ENCODE measurements around the gene SH2D2A.

Gene SH2D2A

DNA sequence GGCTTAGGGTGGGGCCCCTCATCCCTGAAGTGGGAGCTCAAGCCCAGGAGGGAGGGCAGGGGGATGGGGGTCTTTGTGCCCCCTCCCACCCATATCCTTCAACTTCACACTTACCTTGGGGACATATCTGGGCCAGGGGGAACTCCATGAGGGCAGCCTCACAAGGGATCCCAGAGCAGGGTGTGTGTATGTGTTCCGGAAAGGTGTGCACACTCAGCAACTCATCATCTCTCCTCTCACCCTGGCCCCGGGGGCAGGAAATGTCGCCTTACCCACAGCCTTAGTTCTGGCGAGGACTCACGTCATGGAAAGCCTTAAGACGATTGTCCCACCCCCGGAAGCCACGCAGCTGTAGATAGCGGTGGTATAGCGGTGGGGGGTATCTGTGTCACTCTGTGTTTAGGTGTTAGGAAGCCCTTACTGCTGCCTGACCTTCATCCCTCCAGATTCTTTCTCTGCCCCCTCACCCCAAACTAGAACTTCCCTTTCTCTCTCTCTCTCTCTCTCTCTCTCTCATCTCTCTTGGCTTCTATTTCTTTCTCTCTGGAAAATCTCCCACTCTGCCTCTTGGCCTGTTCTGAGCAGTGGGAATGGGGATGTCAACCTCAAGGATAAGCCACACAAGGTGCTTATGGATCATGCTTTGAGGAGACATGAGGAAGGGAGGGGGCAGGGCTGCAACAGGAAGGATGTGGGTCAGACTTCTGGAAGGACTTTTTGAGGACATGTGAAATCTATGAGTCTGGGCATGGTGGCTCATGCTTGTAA is at the start of gene SH2D2A:
TSS of gene SH2D2A (minus strand) at position 288 of the 768 bp plus-strand sequence. CDS start at position 148, 140 bp downstream.
- peak; percentile 86 to 89 for DNase-seq (ENCODE audit: low read depth in 1 of 2, low spot score in 1 of 2)

- no peak for DNase-seq (ENCODE audit: low read depth in 1 of 2, low spot score in 1 of 2)
Measured at GRCh38 chr1:156865865-156866248, 49.2 kb upstream of the SH2D2A start.

- no peak for DNase-seq (ENCODE audit: low read depth in 1 of 2, low spot score in 1 of 2)
Measured at GRCh38 chr1:156865258-156865657, 48.6 kb upstream of the SH2D2A start.

GRCh38 chr1:156864796-156865195 is 48.1 kb upstream of the SH2D2A start:
- no peak for DNase-seq (ENCODE audit: low read depth in 1 of 2, low spot score in 1 of 2)

DNA sequence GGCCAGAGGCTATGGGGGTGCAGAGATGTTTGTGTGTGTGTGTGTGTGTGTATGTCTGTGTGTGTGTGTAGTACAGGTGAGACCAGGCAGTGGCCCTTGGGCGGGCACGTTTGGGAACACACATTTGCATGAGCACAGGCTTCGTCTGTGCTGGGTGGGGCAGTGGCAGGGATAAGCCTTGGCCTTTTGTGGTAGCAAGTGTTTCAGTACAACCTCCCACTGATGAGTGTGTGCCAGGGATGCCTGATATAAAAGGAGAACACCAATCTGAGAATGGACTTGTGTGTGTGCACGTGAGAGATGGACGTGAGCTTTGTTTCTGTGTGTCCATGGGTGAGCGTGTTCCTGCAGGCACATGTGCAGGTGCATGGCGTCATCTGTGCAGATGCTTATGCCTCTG is 47.0 kb upstream of the SH2D2A start:
- no peak for DNase-seq (ENCODE audit: low read depth in 1 of 2, low spot score in 1 of 2)

DNA sequence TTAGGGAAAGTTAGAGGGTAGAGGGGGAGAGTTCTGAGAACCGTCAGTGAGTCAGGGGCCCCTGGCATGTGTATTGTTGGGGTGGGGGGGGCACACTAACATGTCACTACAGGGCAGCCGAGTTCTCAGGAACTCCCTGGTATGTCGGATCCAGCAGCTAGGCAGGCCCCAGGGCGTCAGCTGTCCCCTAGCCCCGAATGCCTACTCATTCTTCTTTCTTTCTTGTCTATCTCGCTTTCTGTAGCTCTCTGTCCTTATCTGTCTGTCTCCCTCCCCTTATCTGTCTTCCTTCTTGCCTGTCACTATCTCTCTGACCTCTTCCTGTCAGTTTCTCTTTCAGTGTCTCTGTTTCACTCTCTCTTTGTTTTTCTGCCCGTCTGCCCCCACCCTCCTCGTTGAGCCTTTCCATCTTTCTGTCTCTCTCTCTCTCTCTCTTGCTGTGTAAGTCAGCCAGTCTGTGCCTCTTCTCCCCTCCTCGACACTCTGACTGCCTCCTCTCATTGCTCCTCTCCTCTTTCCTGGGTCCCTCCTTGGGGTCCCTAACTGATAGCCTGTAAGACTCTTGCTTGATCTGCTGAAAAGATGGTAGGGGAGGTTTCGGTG is 46.5 kb upstream of the SH2D2A start:
- DNase-seq (ENCODE audit: low read depth in 1 of 2, low spot score in 1 of 2) = no peak

- no peak for DNase-seq (ENCODE audit: low read depth in 1 of 2, low spot score in 1 of 2)
Measured at GRCh38 chr1:156862584-156862983, 45.9 kb upstream of the SH2D2A start.

DNA sequence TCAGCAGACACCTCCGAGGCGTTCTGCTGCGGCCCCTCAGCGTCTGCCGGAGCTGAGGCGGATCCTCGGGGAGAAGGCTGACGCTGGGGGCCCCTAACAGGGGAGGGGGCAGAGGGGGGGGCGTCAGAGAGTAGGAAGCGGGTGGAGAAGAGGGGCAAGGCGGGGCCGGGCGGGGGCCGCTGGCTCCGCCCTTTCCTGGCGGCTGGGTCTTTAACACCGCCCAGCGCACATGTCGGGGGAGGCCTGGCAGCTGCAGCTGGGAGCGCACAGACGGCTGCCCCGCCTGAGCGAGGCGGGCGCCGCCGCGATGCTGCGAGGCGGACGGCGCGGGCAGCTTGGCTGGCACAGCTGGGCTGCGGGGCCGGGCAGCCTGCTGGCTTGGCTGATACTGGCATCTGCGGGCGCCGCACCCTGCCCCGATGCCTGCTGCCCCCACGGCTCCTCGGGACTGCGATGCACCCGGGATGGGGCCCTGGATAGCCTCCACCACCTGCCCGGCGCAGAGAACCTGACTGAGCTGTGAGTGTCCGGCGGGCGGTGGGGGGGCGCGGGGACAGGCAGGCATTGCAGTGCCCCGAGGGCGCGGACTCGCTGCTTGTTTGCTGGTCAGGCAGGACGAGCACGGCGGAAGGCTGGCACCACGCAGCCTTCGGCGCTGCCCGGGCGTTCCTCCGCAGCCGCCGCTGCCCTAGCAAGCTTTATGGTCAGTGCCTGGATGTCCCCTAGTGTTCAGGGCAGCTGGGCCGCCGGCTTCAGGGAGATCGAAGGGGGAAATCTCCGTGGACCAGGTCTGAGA is 44.2 kb upstream of the SH2D2A start, which contains the start of gene NTRK1:
TSS of gene NTRK1 (plus strand) at position 238 of the 796 bp plus-strand sequence. CDS start at position 308, 70 bp downstream.
- peak; percentile 14 to 27 for DNase-seq (ENCODE audit: low read depth in 1 of 2, low spot score in 1 of 2)

DNA sequence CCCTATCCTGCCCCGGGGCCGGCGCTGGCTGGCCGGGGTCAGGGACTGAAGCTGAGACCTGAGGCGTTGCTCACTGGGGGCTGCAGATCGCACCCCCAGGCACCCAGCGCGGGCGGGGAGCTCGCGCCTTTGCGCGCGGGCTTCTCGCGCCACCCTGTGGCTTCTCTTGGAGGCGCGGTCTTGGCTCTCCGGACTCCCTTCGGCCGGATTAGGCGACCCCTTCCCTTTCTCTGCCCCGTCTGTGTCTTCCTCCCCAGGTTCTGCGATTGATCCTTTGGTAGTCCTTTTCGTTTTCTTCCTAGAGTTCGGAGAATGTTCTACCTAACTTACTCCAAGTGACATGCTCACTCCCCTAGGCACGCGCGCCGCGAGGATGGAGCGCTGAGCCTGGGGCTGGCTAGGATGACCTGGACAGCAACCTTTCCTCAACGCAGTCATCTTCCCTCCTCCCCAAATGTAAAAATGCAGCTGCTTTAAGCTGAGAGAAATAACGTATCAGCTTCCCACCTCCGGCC is 43.5 kb upstream of the SH2D2A start:
- peak; percentile 29 to 43 for DNase-seq (ENCODE audit: low read depth in 1 of 2, low spot score in 1 of 2)

DNA sequence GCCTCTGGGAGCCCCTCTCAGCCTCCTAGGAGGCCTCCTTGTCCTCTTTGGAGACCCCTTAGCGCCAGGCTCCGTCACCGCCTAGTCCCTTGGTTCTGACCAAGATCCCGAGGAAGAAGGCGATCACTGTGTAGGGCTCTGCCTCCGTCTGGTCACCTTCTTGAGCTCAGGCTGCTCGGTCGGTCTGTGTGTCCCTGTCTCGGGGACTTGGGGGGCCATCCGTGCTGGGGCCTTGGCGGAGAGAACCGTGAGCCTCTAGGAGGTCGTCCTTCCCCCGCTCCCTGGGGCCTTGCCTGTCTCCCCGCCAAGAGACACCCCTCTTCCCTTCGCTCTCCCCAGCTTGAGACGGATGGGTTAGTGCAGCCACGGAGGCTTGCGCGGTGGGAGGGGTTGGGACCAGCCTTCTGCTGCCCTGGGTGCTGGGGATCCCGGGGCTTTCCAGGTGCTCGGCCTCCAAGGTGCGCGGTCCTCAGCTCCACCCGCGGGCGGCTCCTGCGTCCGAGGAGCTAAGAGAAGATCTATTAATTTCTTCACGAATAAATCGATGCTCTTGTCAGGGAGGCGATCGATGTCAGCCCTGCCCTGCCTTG is 43.0 kb upstream of the SH2D2A start:
- DNase-seq (ENCODE audit: low read depth in 1 of 2, low spot score in 1 of 2) = no peak

GRCh38 chr1:156858959-156859522 is 42.4 kb upstream of the SH2D2A start, which contains the start of gene INSRR:
Gene INSRR (minus strand): TSS chr1:156859117. CDS start chr1:156858621, 496 bp downstream.
- no peak for DNase-seq (ENCODE audit: low read depth in 1 of 2, low spot score in 1 of 2)

- DNase-seq (ENCODE audit: low read depth in 1 of 2, low spot score in 1 of 2) = no peak
Measured at GRCh38 chr1:156858555-156858956, 41.9 kb upstream of the SH2D2A start.

- DNase-seq (ENCODE audit: low read depth in 1 of 2, low spot score in 1 of 2) = no peak
Measured at GRCh38 chr1:156857532-156857931, 40.9 kb upstream of the SH2D2A start.

DNA sequence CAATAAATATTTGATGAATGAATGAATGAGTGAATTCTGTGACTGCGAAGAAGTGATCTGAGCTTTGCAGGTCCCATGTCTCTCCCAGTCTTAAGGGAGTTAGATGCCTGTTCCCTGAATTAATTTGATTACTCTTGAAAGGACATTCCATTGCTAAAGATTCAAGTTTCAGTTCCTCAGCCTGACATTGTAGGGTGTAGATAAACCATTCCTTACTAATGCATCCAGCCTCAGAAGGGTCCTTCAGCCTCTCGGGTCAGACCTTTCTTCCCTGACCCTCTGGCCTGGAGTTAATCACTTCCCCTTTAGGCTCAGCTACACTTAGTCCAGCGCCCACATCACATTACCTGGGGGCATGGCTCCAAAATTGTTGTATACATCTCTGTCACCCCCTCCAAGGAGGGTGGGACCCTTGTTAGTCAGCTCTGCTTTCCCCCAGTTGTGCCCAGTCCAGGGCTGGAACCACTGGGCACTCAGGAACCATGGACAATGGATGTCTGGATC is 39.7 kb upstream of the SH2D2A start:
- no peak for DNase-seq (ENCODE audit: low read depth in 1 of 2, low spot score in 1 of 2)

DNA sequence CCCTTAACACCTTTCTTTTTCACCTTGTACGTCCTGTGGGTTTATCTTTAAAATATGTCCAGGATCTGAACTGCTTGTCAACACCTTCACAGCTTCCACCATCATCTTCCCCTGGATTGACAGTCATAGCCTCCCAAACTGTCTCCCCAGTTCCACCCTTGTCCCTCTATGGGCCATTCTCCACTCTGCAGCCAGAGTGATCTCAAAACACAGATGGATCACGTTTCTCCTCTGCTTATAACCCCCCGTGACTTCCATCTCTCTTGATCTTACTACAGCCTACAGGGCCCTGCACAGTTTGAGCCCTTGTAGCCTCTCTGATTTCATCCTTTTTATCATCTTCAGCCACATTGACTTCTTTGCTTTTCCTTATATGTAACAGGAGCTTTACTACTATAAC is 38.0 kb upstream of the SH2D2A start:
- DNase-seq (ENCODE audit: low read depth in 1 of 2, low spot score in 1 of 2) = no peak

DNA sequence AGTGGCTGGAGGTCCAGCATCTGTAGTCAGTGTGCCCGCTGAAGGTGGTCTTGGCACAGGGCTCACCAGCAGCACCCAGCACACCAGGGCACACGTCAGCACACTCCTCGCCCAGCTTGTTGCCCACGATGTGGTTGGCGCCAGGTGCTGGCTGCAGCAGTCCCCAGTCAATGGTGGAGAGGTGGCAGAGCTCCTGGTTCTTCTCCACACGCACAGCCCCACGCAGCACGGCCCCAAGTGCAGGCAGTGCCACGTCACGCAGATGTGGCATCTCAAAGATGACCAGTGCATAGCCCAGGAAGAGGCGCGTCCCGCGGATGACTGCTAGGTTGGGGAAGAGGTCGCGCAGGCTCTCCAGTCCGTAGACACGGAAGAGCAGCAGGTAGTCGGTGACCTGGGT is 37.1 kb upstream of the SH2D2A start:
- no peak for DNase-seq (ENCODE audit: low read depth in 1 of 2, low spot score in 1 of 2)

DNA sequence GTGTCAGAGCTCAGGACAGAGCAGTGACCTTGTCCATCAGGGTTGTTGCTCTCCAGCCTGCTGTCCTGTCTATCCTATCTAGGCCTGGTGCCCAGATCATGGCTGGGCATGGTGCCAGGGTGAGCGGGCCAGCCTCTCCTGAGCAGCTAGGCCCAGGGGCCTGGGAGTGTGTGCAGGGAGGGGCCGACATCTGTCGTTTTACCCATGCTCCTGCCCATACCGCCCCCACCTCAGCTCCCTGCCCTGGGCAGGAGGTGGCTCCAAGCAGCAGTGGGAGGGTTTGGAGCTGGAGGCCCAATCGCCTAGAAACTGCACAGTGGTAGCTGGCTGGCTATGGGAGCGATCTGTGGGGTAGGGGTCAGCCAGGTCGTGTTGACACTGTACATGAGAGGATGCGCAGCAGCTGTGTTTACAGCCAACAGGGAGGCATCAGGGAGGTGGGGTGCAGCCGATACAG is 35.8 kb upstream of the SH2D2A start:
- no peak for DNase-seq (ENCODE audit: low read depth in 1 of 2, low spot score in 1 of 2)

GRCh38 chr1:156851779-156852417 is 35.2 kb upstream of the SH2D2A start:
- no peak for DNase-seq (ENCODE audit: low read depth in 1 of 2, low spot score in 1 of 2)

GRCh38 chr1:156849151-156849496 is 32.5 kb upstream of the SH2D2A start:
- DNase-seq (ENCODE audit: low read depth in 1 of 2, low spot score in 1 of 2) = no peak

All from activated T-helper 1 cell treated with anti-CD3 and anti-CD28 coated beads, Interleukin-2, amount 50 U/mL, for 16 hours (primary cell).